HepG2 (cell line): ENCODE results near the gene TENT4B. TPM values are rescaled to one million over a fixed set of nuclear protein-coding genes. Genes with fewer than 3 reads are reported as not detected.

Experiments
- BCL3 ChIP-seq: sonication (generic); formaldehyde crosslinking; IDR thresholded peaks from 2 replicates; pipeline ENCODE4 v1.5.1; 2020; ENCODE audit warnings: mild to moderate bottlenecking, missing genetic modification reagents, moderate library complexity
- CCAR2 ChIP-seq: fragments of 200-400 bp; formaldehyde crosslinking; optimal IDR thresholded peaks from 2 replicates; pipeline ENCODE3; 2018; ENCODE audit warnings: low read depth, mild to moderate bottlenecking, low read length, moderate library complexity
- EED ChIP-seq: sonication (generic); formaldehyde crosslinking; IDR thresholded peaks from 2 replicates; pipeline ENCODE4 v1.5.0; 2020; ENCODE audit warnings: mild to moderate bottlenecking, missing genetic modification reagents
- FOSL1 ChIP-seq: sonication (generic); formaldehyde crosslinking; IDR thresholded peaks from 2 replicates; pipeline ENCODE4 v1.9.0; 2021; ENCODE audit warnings: missing genetic modification reagents, borderline replicate concordance
- FOXM1 ChIP-seq: sonication (generic); formaldehyde crosslinking; IDR thresholded peaks from 2 replicates; pipeline ENCODE4 v1.5.0; 2020; ENCODE audit warnings: missing genetic modification reagents
- GATAD2A ChIP-seq: IDR thresholded peaks from 2 replicates; pipeline ENCODE4 v1.6.1; 2016
- GPN1 ChIP-seq: sonication (generic); formaldehyde crosslinking; IDR thresholded peaks from 2 replicates; pipeline ENCODE4 v1.5.1; 2020; ENCODE audit warnings: missing genetic modification reagents, borderline replicate concordance
- HIVEP1 ChIP-seq: sonication (generic); formaldehyde crosslinking; IDR thresholded peaks from 2 replicates; pipeline ENCODE4 v1.4.0; 2020; ENCODE audit warnings: mild to moderate bottlenecking, missing genetic modification reagents
- HMGA1 ChIP-seq: sonication (generic); formaldehyde crosslinking; conservative IDR thresholded peaks from 2 replicates; pipeline ENCODE4 v1.4.0; 2020; ENCODE audit warnings: missing genetic modification reagents
- IRF2 ChIP-seq: IDR thresholded peaks from 2 replicates; pipeline ENCODE4 v1.6.1; 2018; ENCODE audit warnings: missing genetic modification reagents, missing compliant biosample characterization
- MED1 ChIP-seq: sonication (generic); formaldehyde crosslinking; IDR thresholded peaks from 2 replicates; pipeline ENCODE4 v1.4.0; 2020; ENCODE audit warnings: missing genetic modification reagents
- NFIB ChIP-seq: sonication (generic); formaldehyde crosslinking; IDR thresholded peaks from 2 replicates; pipeline ENCODE4 v1.9.0; 2021; ENCODE audit warnings: missing genetic modification reagents, mild to moderate bottlenecking, borderline replicate concordance
- RFXAP ChIP-seq: sonication (generic); formaldehyde crosslinking; IDR thresholded peaks from 2 replicates; pipeline ENCODE4 v1.4.0; 2020; ENCODE audit warnings: missing genetic modification reagents, borderline replicate concordance
- SP2 ChIP-seq: sonication (generic); formaldehyde crosslinking; IDR thresholded peaks from 2 replicates; pipeline ENCODE4 v1.5.1; 2020; ENCODE audit warnings: mild to moderate bottlenecking, missing genetic modification reagents
- SRSF9 ChIP-seq: fragments of 200-400 bp; formaldehyde crosslinking; IDR thresholded peaks from 2 replicates; pipeline ENCODE4 v1.6.1; 2018; ENCODE audit warnings: borderline replicate concordance, mild to moderate bottlenecking, low read depth, low read length; ENCODE audit not compliant: insufficient read depth, poor library complexity, severe bottlenecking
- TP53 ChIP-seq: sonication (generic); formaldehyde crosslinking; conservative IDR thresholded peaks from 2 replicates; pipeline ENCODE4 v1.4.0; 2020; ENCODE audit warnings: missing genetic modification reagents
- TSC22D2 ChIP-seq: sonication (generic); formaldehyde crosslinking; IDR thresholded peaks from 2 replicates; pipeline ENCODE4 v1.5.1; 2020; ENCODE audit warnings: missing genetic modification reagents, mild to moderate bottlenecking, borderline replicate concordance
- ZNF282 ChIP-seq: fragments of 450-650 bp; IDR thresholded peaks from 2 replicates; pipeline ENCODE4 v1.6.1; 2018; ENCODE audit not compliant: partially characterized antibody
- ZNF660 ChIP-seq: sonication (generic); formaldehyde crosslinking; IDR thresholded peaks from 2 replicates; pipeline ENCODE4 v1.5.1; 2020; ENCODE audit warnings: mild to moderate bottlenecking, low read depth, missing genetic modification reagents, borderline replicate concordance
- polyA plus RNA-seq, 8 experiments: library from polyadenylated mRNA; depleted of rRNA in 3 of 8; stranded (reverse) in 7 of 8; unstranded in 1 of 8; fragments of >200 nt; fragmentation: Illumina TruSeq in 4 of 8; extraction: Trizol in 4 of 8; gene quantifications; 2 replicates each; pipeline versions ENCODE4 v1.2.1 to v1.2.3, GENCODE V29; 2011 to 2016; ENCODE audit warnings: low read depth in 4 of 8, missing spikeins in 1 of 8, mixed read lengths in 1 of 8; ENCODE audit not compliant: insufficient read depth in 1 of 8
- total RNA-seq, 5 experiments: library from RNA; depleted of rRNA; stranded (reverse); fragments of >200 nt; fragmentation: Illumina TruSeq; extraction: Trizol; gene quantifications; 2 replicates each; pipeline ENCODE4 v1.2.3, GENCODE V29; 2016; ENCODE audit warnings: low read depth in 1 of 5
- TF ChIP-seq, protein P1 (sequence below): sonication (generic); formaldehyde crosslinking; IDR thresholded peaks from 2 replicates; pipeline ENCODE4 v1.4.0; 2020; ENCODE audit warnings: mild to moderate bottlenecking, low read depth, missing genetic modification reagents
- TF ChIP-seq, protein P2 (sequence below): sonication (generic); formaldehyde crosslinking; IDR thresholded peaks from 2 replicates; pipeline ENCODE4 v1.4.0; 2020; ENCODE audit warnings: missing genetic modification reagents
- TF ChIP-seq, protein P3 (sequence below): sonication (generic); formaldehyde crosslinking; IDR thresholded peaks from 2 replicates; pipeline ENCODE4 v1.4.0; 2020; ENCODE audit warnings: missing genetic modification reagents, borderline replicate concordance

The TENT4B gene
- total and polyA plus RNA-seq, 2 of the 13 experiments (the other 11 are each of a cell fraction or from before 2014, with no cell fraction given), result 15.0 to 32.8 TPM

GRCh38 chr16:50202926-50203624 lies 50.0 kb downstream of the TENT4B start (continued):
- TF ChIP-seq, protein P1, sequence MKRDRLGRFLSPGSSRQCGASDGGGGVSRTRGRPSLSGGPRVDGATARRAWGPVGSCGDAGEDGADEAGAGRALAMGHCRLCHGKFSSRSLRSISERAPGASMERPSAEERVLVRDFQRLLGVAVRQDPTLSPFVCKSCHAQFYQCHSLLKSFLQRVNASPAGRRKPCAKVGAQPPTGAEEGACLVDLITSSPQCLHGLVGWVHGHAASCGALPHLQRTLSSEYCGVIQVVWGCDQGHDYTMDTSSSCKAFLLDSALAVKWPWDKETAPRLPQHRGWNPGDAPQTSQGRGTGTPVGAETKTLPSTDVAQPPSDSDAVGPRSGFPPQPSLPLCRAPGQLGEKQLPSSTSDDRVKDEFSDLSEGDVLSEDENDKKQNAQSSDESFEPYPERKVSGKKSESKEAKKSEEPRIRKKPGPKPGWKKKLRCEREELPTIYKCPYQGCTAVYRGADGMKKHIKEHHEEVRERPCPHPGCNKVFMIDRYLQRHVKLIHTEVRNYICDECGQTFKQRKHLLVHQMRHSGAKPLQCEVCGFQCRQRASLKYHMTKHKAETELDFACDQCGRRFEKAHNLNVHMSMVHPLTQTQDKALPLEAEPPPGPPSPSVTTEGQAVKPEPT (CRISPR knock-in tag), result no peak
- TF ChIP-seq GPN1 (no peak), TSC22D2 (CRISPR knock-in tag) (no peak), IRF2 (CRISPR knock-in tag) (peak; percentile 33; the same call in 1 of the 2 replicates), MED1 (CRISPR knock-in tag) (peak; percentile 63), EED (no peak), BCL3 (CRISPR knock-in tag) (no peak), RFXAP (CRISPR knock-in tag) (no peak), SRSF9 (no peak), FOXM1 (CRISPR knock-in tag) (no peak), HMGA1 (CRISPR knock-in tag) (no peak), GATAD2A (CRISPR knock-in tag) (peak; percentile 62; the same call in 1 of the 2 replicates), FOSL1 (peak; percentile 77; the same call in 1 of the 2 replicates), ZNF660 (CRISPR knock-in tag) (no peak), NFIB (CRISPR knock-in tag) (no peak), ZNF282 (no peak), CCAR2 (no peak), SP2 (CRISPR knock-in tag) (no peak), HIVEP1 (CRISPR knock-in tag) (no peak), TP53 (CRISPR knock-in tag) (0 out of 2 replicates have a peak, but pooled peaks have one; percentile 40)
- TF ChIP-seq, protein P2, sequence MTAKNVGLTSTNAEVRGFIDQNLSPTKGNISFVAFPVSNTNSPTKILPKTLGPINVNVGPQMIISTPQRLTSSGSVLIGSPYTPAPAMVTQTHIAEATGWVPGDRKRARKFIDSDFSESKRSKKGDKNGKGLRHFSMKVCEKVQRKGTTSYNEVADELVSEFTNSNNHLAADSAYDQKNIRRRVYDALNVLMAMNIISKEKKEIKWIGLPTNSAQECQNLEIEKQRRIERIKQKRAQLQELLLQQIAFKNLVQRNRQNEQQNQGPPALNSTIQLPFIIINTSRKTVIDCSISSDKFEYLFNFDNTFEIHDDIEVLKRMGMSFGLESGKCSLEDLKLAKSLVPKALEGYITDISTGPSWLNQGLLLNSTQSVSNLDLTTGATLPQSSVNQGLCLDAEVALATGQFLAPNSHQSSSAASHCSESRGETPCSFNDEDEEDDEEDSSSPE (CRISPR knock-in tag), result 0 out of 2 replicates have a peak, but pooled peaks have one; percentile 32
- TF ChIP-seq, protein P3, sequence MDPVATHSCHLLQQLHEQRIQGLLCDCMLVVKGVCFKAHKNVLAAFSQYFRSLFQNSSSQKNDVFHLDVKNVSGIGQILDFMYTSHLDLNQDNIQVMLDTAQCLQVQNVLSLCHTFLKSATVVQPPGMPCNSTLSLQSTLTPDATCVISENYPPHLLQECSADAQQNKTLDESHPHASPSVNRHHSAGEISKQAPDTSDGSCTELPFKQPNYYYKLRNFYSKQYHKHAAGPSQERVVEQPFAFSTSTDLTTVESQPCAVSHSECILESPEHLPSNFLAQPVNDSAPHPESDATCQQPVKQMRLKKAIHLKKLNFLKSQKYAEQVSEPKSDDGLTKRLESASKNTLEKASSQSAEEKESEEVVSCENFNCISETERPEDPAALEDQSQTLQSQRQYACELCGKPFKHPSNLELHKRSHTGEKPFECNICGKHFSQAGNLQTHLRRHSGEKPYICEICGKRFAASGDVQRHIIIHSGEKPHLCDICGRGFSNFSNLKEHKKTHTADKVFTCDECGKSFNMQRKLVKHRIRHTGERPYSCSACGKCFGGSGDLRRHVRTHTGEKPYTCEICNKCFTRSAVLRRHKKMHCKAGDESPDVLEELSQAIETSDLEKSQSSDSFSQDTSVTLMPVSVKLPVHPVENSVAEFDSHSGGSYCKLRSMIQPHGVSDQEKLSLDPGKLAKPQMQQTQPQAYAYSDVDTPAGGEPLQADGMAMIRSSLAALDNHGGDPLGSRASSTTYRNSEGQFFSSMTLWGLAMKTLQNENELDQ (CRISPR knock-in tag), result no peak
